Left ventricle myocardium inferior (tissue), 1 donor: ENCODE data around the gene TSHZ2. TPM values are rescaled to one million over a fixed set of nuclear protein-coding genes. Genes with fewer than 3 reads are reported as not detected.

Experiments used
- DNase-seq: peaks from one replicate; pipeline ENCODE4 v3.0.0-alpha.2; 2020
- H3K27ac ChIP-seq: fragments of 200-600 bp; replicated peaks from 2 replicates; pipeline ENCODE4 v1.8.0; 2021
- H3K27me3 ChIP-seq: fragments of 200-600 bp; 2 replicates; pipeline ENCODE4 v1.8.0; 2021; ENCODE audit warnings: low read depth
- H3K36me3 ChIP-seq: fragments of 200-600 bp; 2 replicates; pipeline ENCODE4 v1.8.0; 2021
- H3K4me1 ChIP-seq: fragments of 200-600 bp; 2 replicates; pipeline ENCODE4 v1.8.0; 2021
- H3K4me3 ChIP-seq: fragments of 200-600 bp; 2 replicates; pipeline ENCODE4 v1.8.0; 2021; ENCODE audit warnings: mild to moderate bottlenecking, moderate library complexity
- H3K9me3 ChIP-seq: fragments of 200-600 bp; replicated peaks from 2 replicates; pipeline ENCODE4 v1.8.0; 2021
- intact Hi-C: fragments of 100-400 bp; cut with micrococcal nuclease; formaldehyde crosslinking; loops from one replicate; pipeline ENCODE4 v1.11.0; 2022
- total RNA-seq: library from RNA; stranded (reverse); fragmentation: NEBNext Ultra II Directional; extraction: Animal tissue kit (Norgen Biotek cat#: 25700); gene quantifications from one replicate; pipeline ENCODE4 v1.2.1, GENCODE V29; 2021
- TF ChIP-seq, protein P1 (sequence below): fragments of 200-600 bp; IDR thresholded peaks from 2 replicates; pipeline ENCODE4 v1.8.0; 2021; ENCODE audit warnings: antibody characterized with exemption, mild to moderate bottlenecking, borderline replicate concordance
- donor health status: DM: no; HTN: yes; CAD: no; lungs with severe emphysema.

Gene TSHZ2
- total RNA-seq, 1 donor from 2014 or later, result 3.1 TPM

GRCh38 chr20:53405139-53405538 lies 433.0 kb downstream of the TSHZ2 start:
- TF ChIP-seq, protein P1, sequence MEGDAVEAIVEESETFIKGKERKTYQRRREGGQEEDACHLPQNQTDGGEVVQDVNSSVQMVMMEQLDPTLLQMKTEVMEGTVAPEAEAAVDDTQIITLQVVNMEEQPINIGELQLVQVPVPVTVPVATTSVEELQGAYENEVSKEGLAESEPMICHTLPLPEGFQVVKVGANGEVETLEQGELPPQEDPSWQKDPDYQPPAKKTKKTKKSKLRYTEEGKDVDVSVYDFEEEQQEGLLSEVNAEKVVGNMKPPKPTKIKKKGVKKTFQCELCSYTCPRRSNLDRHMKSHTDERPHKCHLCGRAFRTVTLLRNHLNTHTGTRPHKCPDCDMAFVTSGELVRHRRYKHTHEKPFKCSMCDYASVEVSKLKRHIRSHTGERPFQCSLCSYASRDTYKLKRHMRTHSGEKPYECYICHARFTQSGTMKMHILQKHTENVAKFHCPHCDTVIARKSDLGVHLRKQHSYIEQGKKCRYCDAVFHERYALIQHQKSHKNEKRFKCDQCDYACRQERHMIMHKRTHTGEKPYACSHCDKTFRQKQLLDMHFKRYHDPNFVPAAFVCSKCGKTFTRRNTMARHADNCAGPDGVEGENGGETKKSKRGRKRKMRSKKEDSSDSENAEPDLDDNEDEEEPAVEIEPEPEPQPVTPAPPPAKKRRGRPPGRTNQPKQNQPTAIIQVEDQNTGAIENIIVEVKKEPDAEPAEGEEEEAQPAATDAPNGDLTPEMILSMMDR, result no peak
- DNase-seq, result no peak
- Histone ChIP-seq H3K4me3 (no peak overlapping the region), H3K27ac (no peak overlapping the region), H3K4me1 (peaks cover 14% of the 10 kb centered on the region), H3K36me3 (no peaks in the 10 kb centered on the region), H3K27me3 (no peaks in the 10 kb centered on the region), H3K9me3 (peaks cover 26% of the 10 kb centered on the region)
- intact Hi-C loops, result loop anchor here (5.0 kb wide), 1 partner anchor 73 kb away; no protein-coding TSS in a partner anchor

DNA sequence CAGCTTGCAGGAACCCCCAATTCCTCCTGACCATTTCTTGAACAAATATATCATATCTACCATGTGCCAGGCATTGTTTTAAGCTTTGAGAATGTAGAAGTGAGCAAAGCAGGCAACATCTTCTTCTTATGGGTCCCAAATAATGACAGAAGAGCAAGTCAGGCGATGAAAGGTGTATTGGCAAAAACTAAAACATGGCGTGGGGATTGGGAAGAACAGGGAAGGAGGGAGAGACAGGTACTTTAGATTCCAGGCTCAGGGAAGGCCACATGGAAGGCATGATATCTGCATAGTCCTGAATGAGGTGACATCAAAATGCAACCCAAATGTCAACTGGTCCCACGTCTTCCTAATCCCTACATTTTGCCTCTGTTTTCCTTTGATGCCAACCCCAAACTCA lies 434.4 kb downstream of the TSHZ2 start:
- peaks cover 14% of the 10 kb centered on the region for H3K4me1 ChIP-seq
- H3K4me3 ChIP-seq, result no peak overlapping the region
- H3K27me3 ChIP-seq, result no peaks in the 10 kb centered on the region
- no peak for DNase-seq
- no peak overlapping the region for H3K27ac ChIP-seq
- peaks cover 13% of the 10 kb centered on the region for H3K9me3 ChIP-seq
- TF ChIP-seq, protein P1, result no peak
- H3K36me3 ChIP-seq, result no peaks in the 10 kb centered on the region
- intact Hi-C loops, result loop anchor here (5.0 kb wide), 1 partner anchor 74 kb away; no protein-coding TSS in a partner anchor

- no peaks in the 10 kb centered on the region for H3K36me3 ChIP-seq
- intact Hi-C loops, result loop anchor here (5.0 kb wide), 1 partner anchor 77 kb away; no protein-coding TSS in a partner anchor
- TF ChIP-seq, protein P1, result no peak
- DNase-seq, result no peak
- H3K9me3 ChIP-seq, result no peaks in the 10 kb centered on the region
- H3K27me3 ChIP-seq, result no peaks in the 10 kb centered on the region
- peaks cover 14% of the 10 kb centered on the region for H3K4me1 ChIP-seq
- H3K27ac ChIP-seq, result peak overlapping the region; percentile 57
- H3K4me3 ChIP-seq, result no peak overlapping the region
Measured at GRCh38 chr20:53408691-53409446, 436.7 kb downstream of the TSHZ2 start.

- intact Hi-C loops, result loop anchor here (5.0 kb wide), 1 partner anchor 77 kb away; no protein-coding TSS in a partner anchor
- Histone ChIP-seq H3K36me3 (no peaks in the 10 kb centered on the region), H3K27ac (peak overlapping the region; percentile 57), H3K4me1 (peaks cover 14% of the 10 kb centered on the region), H3K4me3 (no peak overlapping the region), H3K9me3 (no peaks in the 10 kb centered on the region), H3K27me3 (no peaks in the 10 kb centered on the region)
- no peak for DNase-seq
- TF ChIP-seq, protein P1, result no peak
Measured at GRCh38 chr20:53409447-53409717, 437.2 kb downstream of the TSHZ2 start.

GRCh38 chr20:53411129-53411528 lies 439.0 kb downstream of the TSHZ2 start:
- no peaks in the 10 kb centered on the region for H3K9me3 ChIP-seq
- no peak for DNase-seq
- no peaks in the 10 kb centered on the region for H3K27me3 ChIP-seq
- no peak overlapping the region for H3K4me3 ChIP-seq
- intact Hi-C loops, result no loop called here
- no peaks in the 10 kb centered on the region for H3K36me3 ChIP-seq
- peaks cover 14% of the 10 kb centered on the region for H3K4me1 ChIP-seq
- H3K27ac ChIP-seq, result no peak overlapping the region
- TF ChIP-seq, protein P1, result no peak
